K562 (cell line): ENCODE measurements around the gene JAKMIP2.

Source experiments
- BRCA1 ChIP-seq, 2 experiments: fragments of 450-650 bp in 1 of 2; sonication (generic) in 1 of 2; formaldehyde crosslinking in 1 of 2; IDR thresholded peaks; 2 replicates each; pipeline versions ENCODE4 v1.5.0 to v1.6.1; 2017 to 2020; ENCODE audit warnings: mild to moderate bottlenecking in 1 of 2, missing genetic modification reagents in 1 of 2
- DACH1 ChIP-seq: fragments of 450-650 bp; IDR thresholded peaks from 2 replicates; pipeline ENCODE4 v1.6.1; 2018; ENCODE audit not compliant: partially characterized antibody
- MAFK ChIP-seq: IDR thresholded peaks from 2 replicates; pipeline ENCODE4 v1.6.1; 2011; ENCODE audit warnings: low read length, improper control_type of control experiment
- SP1 ChIP-seq: sonication (generic); formaldehyde crosslinking; IDR thresholded peaks from 2 replicates; pipeline ENCODE4 v1.8.1; 2022; ENCODE audit warnings: mild to moderate bottlenecking, missing genetic modification reagents
- TCF7 ChIP-seq: sonication (generic); IDR thresholded peaks from 2 replicates; pipeline ENCODE4 v1.6.1; 2016; ENCODE audit warnings: antibody characterized with exemption, borderline replicate concordance
- ZNF121 ChIP-seq: sonication (generic); formaldehyde crosslinking; conservative IDR thresholded peaks from 2 replicates; pipeline ENCODE4 v1.8.0; 2022; ENCODE audit warnings: missing genetic modification reagents
- TF ChIP-seq, protein P1 (sequence below): fragments of 250-450 bp; sonication (Bioruptor Pico); IDR thresholded peaks from 2 replicates; pipeline ENCODE4 v1.8.0; 2021; ENCODE audit warnings: moderate library complexity, mild to moderate bottlenecking, inconsistent platforms
- TF ChIP-seq, protein P2 (sequence below): sonication (generic); formaldehyde crosslinking; IDR thresholded peaks from 2 replicates; pipeline ENCODE4 v1.9.0; 2022; ENCODE audit warnings: mild to moderate bottlenecking, missing genetic modification reagents

DNA sequence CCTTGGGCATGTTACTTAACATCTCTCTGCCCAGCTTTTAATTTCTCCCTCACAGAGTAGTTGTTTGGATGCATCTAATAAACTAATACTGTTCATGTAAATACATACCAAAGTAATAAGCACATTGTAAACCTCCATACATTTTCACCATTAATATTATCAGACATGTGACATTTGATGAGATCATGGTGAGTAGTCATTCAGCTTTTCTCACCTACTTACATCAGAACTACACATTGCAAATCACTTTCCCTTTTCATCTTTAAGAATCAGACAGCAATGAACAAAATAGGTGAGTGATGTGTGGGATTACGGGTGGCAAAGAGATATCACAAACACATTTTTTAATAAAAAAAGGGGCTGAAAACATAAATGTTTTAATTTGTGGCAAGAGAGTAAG is 89.3 kb downstream of the JAKMIP2 start:
- TF ChIP-seq, protein P1, sequence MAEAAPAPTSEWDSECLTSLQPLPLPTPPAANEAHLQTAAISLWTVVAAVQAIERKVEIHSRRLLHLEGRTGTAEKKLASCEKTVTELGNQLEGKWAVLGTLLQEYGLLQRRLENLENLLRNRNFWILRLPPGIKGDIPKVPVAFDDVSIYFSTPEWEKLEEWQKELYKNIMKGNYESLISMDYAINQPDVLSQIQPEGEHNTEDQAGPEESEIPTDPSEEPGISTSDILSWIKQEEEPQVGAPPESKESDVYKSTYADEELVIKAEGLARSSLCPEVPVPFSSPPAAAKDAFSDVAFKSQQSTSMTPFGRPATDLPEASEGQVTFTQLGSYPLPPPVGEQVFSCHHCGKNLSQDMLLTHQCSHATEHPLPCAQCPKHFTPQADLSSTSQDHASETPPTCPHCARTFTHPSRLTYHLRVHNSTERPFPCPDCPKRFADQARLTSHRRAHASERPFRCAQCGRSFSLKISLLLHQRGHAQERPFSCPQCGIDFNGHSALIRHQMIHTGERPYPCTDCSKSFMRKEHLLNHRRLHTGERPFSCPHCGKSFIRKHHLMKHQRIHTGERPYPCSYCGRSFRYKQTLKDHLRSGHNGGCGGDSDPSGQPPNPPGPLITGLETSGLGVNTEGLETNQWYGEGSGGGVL (CRISPR knock-in tag), result no peak
- TF ChIP-seq BRCA1 (IDR thresholded peaks at IDR 0.05) (no peak), BRCA1 (CRISPR knock-in tag; IDR thresholded peaks at IDR 0.05) (no peak), MAFK (no peak), SP1 (no peak), TCF7 (no peak), DACH1 (no peak), ZNF121 (CRISPR knock-in tag) (no peak)
- TF ChIP-seq, protein P2, sequence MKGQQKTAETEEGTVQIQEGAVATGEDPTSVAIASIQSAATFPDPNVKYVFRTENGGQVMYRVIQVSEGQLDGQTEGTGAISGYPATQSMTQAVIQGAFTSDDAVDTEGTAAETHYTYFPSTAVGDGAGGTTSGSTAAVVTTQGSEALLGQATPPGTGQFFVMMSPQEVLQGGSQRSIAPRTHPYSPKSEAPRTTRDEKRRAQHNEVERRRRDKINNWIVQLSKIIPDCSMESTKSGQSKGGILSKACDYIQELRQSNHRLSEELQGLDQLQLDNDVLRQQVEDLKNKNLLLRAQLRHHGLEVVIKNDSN (CRISPR knock-in tag), result no peak
